HL-60/S4 treated with phorbol 12-myristate 13-acetate at 8.2 ng/mL for 4 days and 3 days (cell line): ENCODE data around the gene OR4D5.

Experiments
- in situ Hi-C: fragments of 300-500 bp; cut with MboI; formaldehyde crosslinking; loops from 2 replicates; pipeline ENCODE4 v1.15.0; 2022; ENCODE audit warnings: low sequenced_read_pairs

Gene OR4D5

DNA sequence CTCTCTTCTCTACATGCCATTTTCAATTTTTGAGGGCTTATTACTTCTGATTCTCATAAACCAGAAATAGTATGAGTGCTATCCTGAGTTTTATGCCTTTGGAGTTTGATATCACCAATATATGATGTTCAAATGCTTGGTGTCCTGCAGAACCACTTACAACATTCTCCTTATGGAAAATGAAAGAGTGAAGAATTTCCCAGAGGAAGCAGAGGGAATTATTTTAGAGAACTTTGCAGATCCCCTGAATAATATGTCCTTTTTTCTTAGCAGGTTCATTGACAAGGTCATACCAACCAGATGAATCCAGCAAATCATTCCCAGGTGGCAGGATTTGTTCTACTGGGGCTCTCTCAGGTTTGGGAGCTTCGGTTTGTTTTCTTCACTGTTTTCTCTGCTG lies at the start of gene OR4D5:
OR4D5 (plus strand) TSS at position 301 of the 400 bp plus-strand sequence; CDS start at position 301, 0 bp downstream.
- in situ Hi-C loops = no loop called here

DNA sequence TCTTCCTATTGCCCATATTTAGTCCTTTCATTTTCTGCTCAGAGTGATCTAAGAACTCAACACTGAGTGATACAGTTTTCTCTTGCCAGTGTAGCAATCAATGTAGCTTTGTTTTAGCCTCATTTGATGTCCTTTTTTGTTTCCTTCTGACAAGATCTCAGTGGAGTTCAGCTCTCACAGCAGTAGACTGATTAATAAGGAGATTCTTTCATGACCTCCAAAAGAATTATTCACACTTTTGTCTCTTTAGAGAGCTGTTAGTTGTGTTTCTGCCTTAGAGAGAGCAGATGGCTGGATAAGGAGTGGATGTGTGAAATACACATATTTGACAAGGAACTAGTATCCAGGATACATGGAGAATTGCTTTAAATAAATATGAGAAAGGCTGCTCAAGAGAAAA lies 47.4 kb upstream of the OR4D5 start:
- in situ Hi-C loops = no loop called here

DNA sequence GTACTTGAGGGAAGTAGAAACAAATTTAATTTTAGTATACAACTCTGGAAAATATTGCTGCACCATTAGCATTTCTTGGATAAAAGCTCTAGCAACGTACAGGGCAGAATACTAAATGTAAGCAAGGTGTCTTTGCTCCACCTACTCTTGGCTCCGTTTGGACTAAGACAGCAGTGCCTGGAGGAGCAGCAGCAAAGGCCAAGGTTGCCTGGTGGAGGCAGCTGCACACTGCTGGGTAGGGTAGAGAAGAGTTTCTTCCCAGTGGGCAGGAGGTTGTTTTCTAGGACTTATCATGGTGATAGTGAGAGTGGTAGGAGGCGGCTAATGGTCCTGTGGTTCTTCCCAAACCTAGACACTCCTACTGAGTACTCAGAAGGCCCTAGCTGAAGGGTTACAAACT lies 39.6 kb upstream of the OR4D5 start:
- in situ Hi-C loops = no loop called here

DNA sequence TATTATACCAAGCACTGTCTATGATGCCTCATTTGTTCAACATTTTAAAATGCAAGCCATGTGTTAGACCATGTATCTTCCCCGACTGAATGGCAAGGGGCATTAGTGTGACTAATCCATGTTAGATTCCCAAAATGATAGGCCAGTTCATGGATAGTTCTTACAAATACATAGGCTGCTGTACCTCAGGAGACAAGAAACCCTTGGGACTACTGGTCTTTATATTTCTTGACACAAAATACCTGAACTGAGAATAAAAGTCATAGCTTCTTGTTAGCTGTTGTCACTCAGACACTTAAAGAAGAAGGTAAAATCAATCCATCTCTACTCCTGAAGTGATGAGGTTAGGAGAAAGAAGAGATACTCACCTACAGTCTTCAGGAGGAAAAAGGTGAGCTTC lies 37.5 kb upstream of the OR4D5 start, which contains the start of gene OR8D4:
OR8D4 (plus strand) TSS at position 301 of the 400 bp plus-strand sequence. CDS start 4,265 bp downstream, outside the sequence.
- in situ Hi-C loops = no loop called here

DNA sequence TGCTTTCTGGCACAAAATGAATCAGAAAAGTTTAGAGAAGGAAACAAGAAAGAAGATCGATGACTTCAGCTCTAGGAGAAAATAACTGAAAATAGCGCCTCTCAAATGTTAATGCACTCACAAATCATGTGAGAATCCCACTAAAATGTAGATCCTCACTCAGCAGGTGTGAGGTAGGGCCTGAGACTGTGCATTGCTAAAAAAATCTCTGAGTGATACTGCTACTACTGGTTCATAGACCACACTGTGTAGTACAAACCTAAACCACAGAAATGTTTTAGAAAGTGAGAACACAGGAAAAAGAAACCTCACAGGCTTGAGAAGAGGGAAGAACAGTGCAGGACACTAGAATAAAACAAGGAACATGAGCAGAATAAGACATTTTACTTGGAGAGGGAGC lies 35.5 kb upstream of the OR4D5 start:
- in situ Hi-C loops = no loop called here

DNA sequence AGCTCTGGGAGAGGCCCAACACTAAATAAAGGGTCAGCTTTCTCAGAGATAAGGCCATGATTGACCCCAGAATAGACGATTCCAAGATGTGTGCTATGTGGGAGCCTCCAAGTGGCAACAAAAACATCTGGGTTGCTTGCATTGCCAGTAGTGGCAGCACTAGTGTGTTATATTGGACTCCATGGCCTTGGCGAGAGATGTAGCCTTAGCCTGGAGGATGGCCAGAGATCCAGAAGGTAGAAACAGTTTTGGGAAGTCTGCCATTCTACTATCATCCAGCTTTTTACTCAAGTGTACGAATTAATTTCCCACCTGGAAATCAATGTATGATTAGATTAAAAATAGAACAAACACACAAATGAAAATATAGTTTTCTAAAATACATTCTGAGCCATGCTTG lies 34.5 kb upstream of the OR4D5 start:
- in situ Hi-C loops = no loop called here

DNA sequence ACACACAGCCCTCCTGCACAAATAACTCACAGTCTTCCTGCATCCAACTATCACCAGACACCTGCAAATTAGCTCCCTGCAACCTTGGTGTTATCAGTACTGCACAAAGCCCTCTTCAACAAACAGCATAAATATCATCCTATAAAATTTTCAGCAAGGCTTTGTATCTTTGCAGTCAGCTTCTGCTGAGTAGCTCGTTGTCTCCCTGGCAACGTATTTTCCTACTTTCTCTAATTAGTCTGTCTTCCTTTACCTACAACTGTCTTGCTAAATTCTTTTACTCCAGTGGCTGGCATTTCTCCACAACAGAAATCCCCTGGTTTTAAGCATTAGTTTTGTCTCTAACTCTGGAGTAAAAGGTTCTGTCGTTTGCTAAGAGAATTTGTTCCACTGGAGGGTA lies 33.6 kb upstream of the OR4D5 start:
- in situ Hi-C loops = no loop called here

DNA sequence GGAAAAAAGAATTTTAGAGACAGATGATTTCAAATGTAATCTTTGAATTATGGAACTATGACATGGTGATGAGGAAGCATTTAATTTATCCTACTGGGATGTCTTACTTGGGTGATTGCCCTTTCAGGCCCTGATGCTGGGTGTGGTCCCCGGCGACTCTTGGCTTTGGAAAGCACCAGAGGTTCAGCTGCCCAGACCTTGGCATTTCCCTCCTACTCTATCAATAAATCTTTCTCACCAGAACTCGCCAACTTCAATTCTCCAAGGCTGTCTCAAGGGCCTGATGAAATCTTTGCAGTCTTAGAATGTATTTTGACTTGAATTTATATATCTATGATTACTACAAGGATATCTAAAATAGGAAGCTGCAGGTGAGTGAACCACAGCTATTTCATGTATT lies 18.5 kb upstream of the OR4D5 start:
- in situ Hi-C loops = no loop called here

DNA sequence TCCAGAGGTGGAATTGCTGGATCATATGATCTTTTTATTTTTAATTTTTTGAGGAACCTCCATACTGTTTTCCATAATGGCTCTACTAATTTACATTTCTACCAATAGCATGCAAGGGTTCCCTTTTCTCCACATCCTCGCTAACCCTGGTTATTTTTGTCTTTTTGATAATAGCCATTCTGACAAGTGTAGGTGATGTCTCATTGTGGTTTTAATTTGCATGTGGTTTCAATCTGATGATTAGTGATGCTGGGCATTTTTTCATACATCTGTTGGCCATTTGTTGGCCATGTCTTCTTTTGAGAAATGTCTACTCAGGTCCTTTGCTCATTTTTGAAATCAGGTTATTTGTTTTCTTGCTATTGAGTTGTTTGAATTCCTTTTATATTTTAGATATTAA lies 15.4 kb upstream of the OR4D5 start:
- in situ Hi-C loops = no loop called here

DNA sequence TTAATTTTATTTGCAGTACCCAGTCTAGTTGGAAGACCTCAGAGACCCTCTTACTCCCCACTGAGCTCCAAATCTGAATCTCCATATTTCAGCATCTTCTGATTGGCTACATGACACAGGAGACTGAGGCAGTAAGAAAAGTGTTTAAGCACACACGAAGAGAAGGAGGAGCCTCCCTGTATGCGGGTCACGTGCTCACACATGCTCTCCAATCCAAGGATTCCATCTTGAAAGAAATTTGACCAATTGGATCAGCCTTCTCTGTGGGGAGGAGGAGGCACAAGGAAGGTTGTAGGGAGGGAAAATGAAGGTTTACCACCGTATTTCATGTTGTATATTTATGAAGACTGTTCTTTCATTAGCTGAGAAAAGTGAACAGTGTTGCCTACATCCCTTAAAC lies 3.0 kb downstream of the OR4D5 start:
- in situ Hi-C loops = no loop called here

DNA sequence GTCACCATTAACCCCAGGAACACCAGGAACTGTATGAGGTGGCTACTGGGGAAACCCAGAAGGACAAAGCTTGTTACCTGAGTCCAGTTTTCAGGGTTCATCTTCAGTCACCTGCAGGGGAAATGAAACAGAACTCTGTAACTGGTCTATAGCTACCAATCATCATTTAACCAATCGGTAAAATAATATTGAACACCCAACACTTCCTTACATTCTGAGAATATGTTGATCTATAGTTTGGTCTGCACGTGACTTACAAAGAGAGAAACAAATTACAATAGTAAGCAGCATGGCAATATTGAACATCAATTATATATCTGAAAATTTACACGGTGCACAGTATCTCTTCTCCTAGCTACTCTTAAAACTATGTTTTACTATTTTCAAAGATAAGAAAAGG lies 4.3 kb downstream of the OR4D5 start, which contains the start of gene OR6T1:
OR6T1 (minus strand) TSS at position 101 of the 400 bp plus-strand sequence; CDS start at position 101, 0 bp downstream.
- in situ Hi-C loops = no loop called here

DNA sequence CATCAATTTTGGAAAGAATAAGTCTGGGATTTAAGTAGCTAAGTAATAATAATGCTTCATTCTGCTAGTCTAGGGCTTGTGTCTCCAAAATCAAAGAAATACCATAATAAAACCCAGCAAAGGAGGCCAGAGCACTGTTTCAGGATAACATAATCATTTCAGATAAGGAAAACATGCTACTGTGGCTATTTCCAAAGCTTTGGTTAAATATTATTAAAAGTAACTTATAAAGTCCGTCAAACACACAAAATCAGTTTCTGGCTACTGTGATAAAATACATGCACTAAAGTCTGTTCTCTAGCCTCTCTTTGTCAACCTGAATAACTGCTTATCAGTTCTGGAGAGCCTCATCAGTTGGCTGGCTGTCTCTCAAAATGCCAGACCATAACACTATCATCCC lies 5.7 kb downstream of the OR4D5 start:
- in situ Hi-C loops = no loop called here

DNA sequence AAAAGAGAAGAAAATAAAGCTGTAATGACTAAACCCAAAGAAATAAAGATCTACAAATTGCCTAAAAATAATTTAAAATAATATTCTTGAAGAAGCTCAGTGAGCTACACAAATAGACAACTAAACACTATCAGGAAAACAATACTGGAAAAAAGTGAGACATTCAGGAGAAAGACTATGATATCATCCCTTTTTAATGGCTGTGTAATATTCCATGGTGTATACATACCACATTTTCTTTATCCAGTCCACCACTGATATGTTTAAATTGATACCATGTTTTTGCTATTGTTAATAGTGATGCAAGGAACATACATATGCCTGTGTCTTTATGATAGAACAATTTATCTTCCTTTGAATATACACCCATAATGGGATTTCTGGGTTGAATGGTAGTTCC lies 17.3 kb downstream of the OR4D5 start:
- in situ Hi-C loops = no loop called here

DNA sequence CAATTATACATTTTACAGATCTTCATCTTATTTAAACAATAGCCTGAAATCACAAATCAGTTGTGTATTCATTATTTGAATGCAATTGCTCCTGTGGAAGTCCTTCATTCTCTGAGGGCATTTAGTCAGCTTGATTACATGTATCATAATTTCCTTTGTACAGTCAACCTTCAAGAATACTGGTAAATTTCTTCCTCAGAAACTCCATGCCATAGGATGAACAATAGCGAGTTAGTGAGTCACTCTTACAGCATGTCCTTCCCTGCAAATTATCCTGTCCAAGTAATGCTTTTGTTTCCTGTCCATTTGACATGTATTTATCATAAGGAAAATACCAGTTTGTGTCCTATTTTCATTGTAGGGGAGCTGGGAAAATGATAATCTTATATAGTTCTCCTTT lies 34.4 kb downstream of the OR4D5 start:
- in situ Hi-C loops = no loop called here

DNA sequence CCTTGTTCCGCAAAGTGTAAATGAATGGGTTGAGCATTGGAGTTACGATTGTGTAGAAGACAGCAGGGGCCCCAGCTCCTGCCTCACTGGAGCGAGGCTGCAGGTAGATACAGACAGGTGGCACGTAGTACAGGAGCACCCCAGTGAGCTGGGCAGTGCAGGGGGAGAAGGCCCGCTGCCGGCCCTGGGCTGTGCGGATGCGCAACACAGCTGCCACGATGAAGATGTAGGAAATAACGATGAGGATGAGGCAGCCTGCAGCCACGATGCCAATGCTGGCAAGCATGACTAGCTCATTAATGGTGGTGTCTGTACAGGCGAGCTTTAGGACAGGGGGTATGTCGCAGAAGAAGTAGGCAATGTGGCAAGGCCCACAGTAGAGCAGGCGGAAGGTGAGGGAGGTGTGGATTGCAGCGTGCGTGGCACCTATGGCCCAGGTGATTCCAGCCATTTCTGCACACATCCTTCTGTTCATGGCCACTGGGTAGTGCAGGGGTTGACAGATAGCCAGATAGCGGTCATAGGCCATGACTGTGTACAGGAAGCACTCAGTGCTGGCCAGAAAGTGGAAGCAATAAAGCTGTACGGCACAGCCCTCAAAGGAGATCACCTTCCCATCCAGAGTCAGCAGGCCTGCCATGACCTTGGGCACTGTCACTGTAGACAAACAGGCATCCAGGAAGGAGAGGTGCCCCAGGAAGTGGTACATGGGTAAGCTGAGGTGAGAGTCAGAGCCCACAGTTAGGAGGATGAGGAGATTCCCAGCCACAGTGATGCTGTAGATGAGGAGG lies 37.5 kb downstream of the OR4D5 start:
- in situ Hi-C loops = loop anchor here (25.0 kb wide), 1 partner anchor 110 kb away; no protein-coding TSS in a partner anchor

DNA sequence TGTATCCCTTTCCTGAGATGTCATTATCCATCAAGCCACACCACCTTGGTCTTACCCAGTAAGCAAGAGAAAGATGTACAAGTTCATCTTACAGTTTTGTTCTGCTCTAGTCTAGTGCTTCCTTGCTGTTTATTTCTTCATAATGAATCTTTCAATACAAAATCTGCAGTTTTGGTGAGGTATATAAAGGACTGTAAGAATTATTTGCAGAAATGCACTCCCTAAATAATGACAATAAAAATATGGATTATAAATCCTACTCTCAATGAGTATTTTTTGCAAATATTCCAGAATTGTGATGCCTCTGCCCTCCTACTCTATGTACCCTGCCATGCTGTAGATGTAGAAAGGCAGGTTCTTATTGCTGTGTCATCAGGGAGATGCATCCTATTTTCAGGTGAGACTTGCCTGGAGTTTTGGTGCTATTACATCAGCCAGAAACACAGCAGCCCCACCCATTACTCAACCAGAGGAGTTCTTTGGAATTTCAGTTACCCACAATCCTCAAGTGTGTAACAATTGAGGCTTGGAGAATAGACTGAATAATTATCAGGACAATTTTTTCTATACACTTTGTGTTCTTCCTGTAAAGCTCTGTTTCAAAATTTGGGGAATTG lies 38.4 kb downstream of the OR4D5 start, which contains the start of gene OR10S1:
OR10S1 (minus strand) TSS at position 51 of the 617 bp plus-strand sequence. CDS start 117 bp downstream, outside the sequence.
- in situ Hi-C loops = loop anchor here (25.0 kb wide), 1 partner anchor 109 kb away; no protein-coding TSS in a partner anchor

DNA sequence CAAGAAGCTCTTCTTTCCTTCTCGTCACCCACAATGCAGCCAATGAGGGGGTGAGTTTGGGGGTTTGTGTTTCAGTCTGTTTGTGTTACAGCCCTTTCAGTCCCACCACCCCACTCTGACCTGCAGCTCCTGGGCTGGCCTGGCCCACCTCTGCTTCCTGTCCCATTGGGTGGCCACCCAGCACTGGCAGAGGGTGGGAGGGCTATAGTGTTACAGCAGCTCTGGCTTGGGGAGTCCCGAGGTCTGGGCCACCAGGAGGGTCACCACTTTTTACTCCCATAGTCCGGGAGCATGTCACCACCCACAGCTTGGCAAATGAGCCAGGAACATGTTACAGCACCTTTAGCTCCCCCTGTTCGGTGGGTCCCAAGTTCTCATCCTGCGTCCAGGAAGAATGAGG lies 39.9 kb downstream of the OR4D5 start:
- in situ Hi-C loops = loop anchor here (25.0 kb wide), 1 partner anchor 108 kb away; no protein-coding TSS in a partner anchor
